ENCODE results near the gene EME2.

EME2 gene

GRCh38 chr16:1734123-1734522 lies 38.5 kb upstream of the EME2 start:
- TF ChIP-seq CEBPB (IDR thresholded peaks at IDR 0.05), result no peak
- no peak for TF ChIP-seq YY1 (IDR thresholded peaks at IDR 0.05; ENCODE audit: low read depth)
- no peak for TF ChIP-seq CREB1 (IDR thresholded peaks at IDR 0.05; ENCODE audit: low read depth)
- no peak for TF ChIP-seq FOXM1 (IDR thresholded peaks at IDR 0.05; ENCODE audit: borderline replicate concordance, low read depth)
- TF ChIP-seq REST (IDR thresholded peaks at IDR 0.05; ENCODE audit: low read depth), result no peak
- TF ChIP-seq TEAD4 (IDR thresholded peaks at IDR 0.05), result no peak
- no peak for TF ChIP-seq TCF12 (IDR thresholded peaks at IDR 0.05; ENCODE audit: low read depth)
- no peak for TF ChIP-seq TAF1 (IDR thresholded peaks at IDR 0.05; ENCODE audit: low read depth)
- TF ChIP-seq EGR1 (IDR thresholded peaks at IDR 0.05), result no peak
- no peak for TF ChIP-seq RAD21 (IDR thresholded peaks at IDR 0.05; ENCODE audit: low read depth)
- no peak for TF ChIP-seq MAX (IDR thresholded peaks at IDR 0.05)
- no peak for TF ChIP-seq USF1 (IDR thresholded peaks at IDR 0.05)
- no peak for TF ChIP-seq ZBTB7A (IDR thresholded peaks at IDR 0.05; ENCODE audit: low read depth)
- TF ChIP-seq EP300 (IDR thresholded peaks at IDR 0.05; ENCODE audit: borderline replicate concordance), result no peak
- no peak for TF ChIP-seq NFIC (IDR thresholded peaks at IDR 0.05)

- TF ChIP-seq MAX (IDR thresholded peaks at IDR 0.05) (no peak), EP300 (IDR thresholded peaks at IDR 0.05; ENCODE audit: borderline replicate concordance) (no peak), RAD21 (IDR thresholded peaks at IDR 0.05; ENCODE audit: low read depth) (no peak), TEAD4 (IDR thresholded peaks at IDR 0.05) (no peak), TAF1 (IDR thresholded peaks at IDR 0.05; ENCODE audit: low read depth) (no peak), CEBPB (IDR thresholded peaks at IDR 0.05) (no peak), TCF12 (IDR thresholded peaks at IDR 0.05; ENCODE audit: low read depth) (no peak), REST (IDR thresholded peaks at IDR 0.05; ENCODE audit: low read depth) (no peak), FOXM1 (IDR thresholded peaks at IDR 0.05; ENCODE audit: borderline replicate concordance, low read depth) (no peak), EGR1 (IDR thresholded peaks at IDR 0.05) (no peak), CREB1 (IDR thresholded peaks at IDR 0.05; ENCODE audit: low read depth) (no peak), YY1 (IDR thresholded peaks at IDR 0.05; ENCODE audit: low read depth) (no peak), ZBTB7A (IDR thresholded peaks at IDR 0.05; ENCODE audit: low read depth) (no peak), NFIC (IDR thresholded peaks at IDR 0.05) (no peak), USF1 (IDR thresholded peaks at IDR 0.05) (no peak)
These were observed 37.8 kb upstream of the EME2 start for GRCh38 chr16:1734816-1735215.

- TF ChIP-seq RAD21 (IDR thresholded peaks at IDR 0.05; ENCODE audit: low read depth) (no peak), REST (IDR thresholded peaks at IDR 0.05; ENCODE audit: low read depth) (no peak), TEAD4 (IDR thresholded peaks at IDR 0.05) (no peak), FOXM1 (IDR thresholded peaks at IDR 0.05; ENCODE audit: borderline replicate concordance, low read depth) (no peak), TCF12 (IDR thresholded peaks at IDR 0.05; ENCODE audit: low read depth) (no peak), TAF1 (IDR thresholded peaks at IDR 0.05; ENCODE audit: low read depth) (no peak), ZBTB7A (IDR thresholded peaks at IDR 0.05; ENCODE audit: low read depth) (no peak), CREB1 (IDR thresholded peaks at IDR 0.05; ENCODE audit: low read depth) (no peak)
These were observed 32.4 kb upstream of the EME2 start for GRCh38 chr16:1740234-1740633.

- TF ChIP-seq NFIC (IDR thresholded peaks at IDR 0.05) (no peak), RAD21 (IDR thresholded peaks at IDR 0.05; ENCODE audit: low read depth) (no peak), CEBPB (IDR thresholded peaks at IDR 0.05) (no peak), TAF1 (IDR thresholded peaks at IDR 0.05; ENCODE audit: low read depth) (no peak), MAX (IDR thresholded peaks at IDR 0.05) (no peak), TEAD4 (IDR thresholded peaks at IDR 0.05) (no peak), ZBTB7A (IDR thresholded peaks at IDR 0.05; ENCODE audit: low read depth) (no peak), REST (IDR thresholded peaks at IDR 0.05; ENCODE audit: low read depth) (no peak), EGR1 (IDR thresholded peaks at IDR 0.05) (no peak), EP300 (IDR thresholded peaks at IDR 0.05; ENCODE audit: borderline replicate concordance) (no peak), TCF12 (IDR thresholded peaks at IDR 0.05; ENCODE audit: low read depth) (no peak), FOXM1 (IDR thresholded peaks at IDR 0.05; ENCODE audit: borderline replicate concordance, low read depth) (no peak), YY1 (IDR thresholded peaks at IDR 0.05; ENCODE audit: low read depth) (no peak), USF1 (IDR thresholded peaks at IDR 0.05) (no peak)
These were observed 31.7 kb upstream of the EME2 start for GRCh38 chr16:1740781-1741490.

All from Ishikawa (cell line).